ENCODE data around the gene SLC46A1. TPM values are rescaled to one million over a fixed set of nuclear protein-coding genes. Genes with fewer than 3 reads are reported as not detected.
"Not testable (repeated sequence)": the region's sequence is repeated elsewhere in the genome, so short reads cannot be mapped to it uniquely, and the experiment has no call there.

SLC46A1 gene
- total and polyA plus RNA-seq, 10 of the 15 experiments (the other 5 are each of a cell fraction or from before 2014, with no cell fraction given), result 1.7 to 6.9 (median 4.0) TPM

GRCh38 chr17:28443901-28444638 lies 38.1 kb upstream of the SLC46A1 start (continued):
- TF ChIP-seq MEF2B (IDR thresholded peaks at IDR 0.05; ENCODE audit: partially characterized antibody, poor library complexity, severe bottlenecking) (no peak), SMAD5 (IDR thresholded peaks at IDR 0.05; ENCODE audit: low read depth) (no peak), PAX5 (IDR thresholded peaks at IDR 0.05; ENCODE audit: borderline replicate concordance, low read depth, low read length) (no peak), CBX3 (IDR thresholded peaks at IDR 0.05; ENCODE audit: borderline replicate concordance, low read depth) (no peak), ASH2L (IDR thresholded peaks at IDR 0.05; ENCODE audit: borderline replicate concordance, low read depth) (no peak), PAX8 (IDR thresholded peaks at IDR 0.05) (no peak), CHD1 (IDR thresholded peaks at IDR 0.05; ENCODE audit: low read depth, low read length) (no peak)

GRCh38 chr17:28434326-28434725 lies 28.3 kb upstream of the SLC46A1 start:
- intact Hi-C loops (cut with micrococcal nuclease; ENCODE audit: unreplicated experiment), result loop anchor here (10.0 kb wide), 1 partner anchor 60 kb away; the partner anchor contains the start of genes SARM1 and VTN
- H4K20me1 ChIP-seq (ENCODE audit: control insufficient read depth, insufficient read depth); H3K27ac ChIP-seq (ENCODE audit: control insufficient read depth, insufficient read depth); H3K4me3 ChIP-seq; CTCF ChIA-PET; FAIRE-seq; H3K36me3 ChIP-seq (ENCODE audit: control insufficient read depth in 2 of 2, insufficient read depth in 2 of 2, low read length in 1 of 2); H3K9me3 ChIP-seq (replicated peaks; ENCODE audit: control insufficient read depth, insufficient read depth, low read length); H3K4me2 ChIP-seq (ENCODE audit: control insufficient read depth, insufficient read depth); POLR2A ChIA-PET; ATAC-seq; H3K79me2 ChIP-seq (ENCODE audit: control insufficient read depth, insufficient read depth, low read length); in situ Hi-C loops (cut with MboI); H2AFZ ChIP-seq (ENCODE audit: control insufficient read depth, low read depth, low read length); BruUV-seq (replicated peaks); RAD21 ChIA-PET (ENCODE audit: unreplicated experiment); H3K9ac ChIP-seq (ENCODE audit: control insufficient read depth, insufficient read depth, low read length); H3K4me1 ChIP-seq (ENCODE audit: control insufficient read depth, insufficient read depth, low read length); H3K27me3 ChIP-seq (replicated peaks in 1 of 2; ENCODE audit: control insufficient read depth in 2 of 2, insufficient read depth in 2 of 2, low read length in 1 of 2); DNase-seq (ENCODE audit: low read depth, low spot score): not testable (repeated sequence)
- WGBS (ENCODE audit: insufficient coverage, insufficient replicate concordance, low lambda C conversion rate, missing lambda C conversion rate), result 23% methylated on average over 8 of the region's 8 CpGs
- SMC1A ChIA-PET (ENCODE audit: uncharacterized antibody, unreplicated experiment), result interaction anchor here (0.8 kb wide), 1 partner anchor 113 kb away, joined by 3 read pairs; no protein-coding TSS in a partner anchor
